Brain pericyte (primary cell): ENCODE data around the gene HDC.

ENCODE experiments used
- DNase-seq: peaks from one replicate; pipeline ENCODE4 v3.0.0-alpha.2; 2012; ENCODE audit warnings: low read depth, low spot score

The HDC gene

GRCh38 chr15:50256188-50257041 lies 9.1 kb downstream of the HDC start:
- no peak for DNase-seq

- no peak for DNase-seq
These were observed 13.0 kb downstream of the HDC start for GRCh38 chr15:50252556-50252955.

- no peak for DNase-seq
These were observed 13.8 kb downstream of the HDC start for GRCh38 chr15:50251638-50252182.

GRCh38 chr15:50250760-50251394 lies 14.6 kb downstream of the HDC start:
- no peak for DNase-seq

GRCh38 chr15:50249704-50250103 lies 15.8 kb downstream of the HDC start:
- no peak for DNase-seq

GRCh38 chr15:50248994-50249582 lies 16.4 kb downstream of the HDC start:
- DNase-seq = no peak

- no peak for DNase-seq
These were observed 17.5 kb downstream of the HDC start for GRCh38 chr15:50247819-50248655.

GRCh38 chr15:50246631-50247030 lies 18.9 kb downstream of the HDC start:
- DNase-seq = no peak

GRCh38 chr15:50244959-50245624 lies 20.4 kb downstream of the HDC start:
- no peak for DNase-seq

- no peak for DNase-seq
These were observed 21.4 kb downstream of the HDC start for GRCh38 chr15:50244153-50244552.

GRCh38 chr15:50241684-50242450 lies 23.7 kb downstream of the HDC start:
- DNase-seq = no peak

GRCh38 chr15:50238255-50238654 lies 27.3 kb downstream of the HDC start:
- DNase-seq = no peak

GRCh38 chr15:50236433-50236832 lies 29.1 kb downstream of the HDC start:
- DNase-seq = no peak

- DNase-seq = no peak
These were observed 29.7 kb downstream of the HDC start for GRCh38 chr15:50235794-50236193.

- no peak for DNase-seq
These were observed 30.8 kb downstream of the HDC start for GRCh38 chr15:50234764-50235163.

- DNase-seq = no peak
These were observed 32.3 kb downstream of the HDC start for GRCh38 chr15:50233192-50233736.

- DNase-seq = no peak
These were observed 32.7 kb downstream of the HDC start for GRCh38 chr15:50232791-50233190.

GRCh38 chr15:50231761-50232160 lies 33.8 kb downstream of the HDC start:
- DNase-seq = no peak

GRCh38 chr15:50229336-50229735 lies 36.2 kb downstream of the HDC start:
- no peak for DNase-seq

GRCh38 chr15:50228866-50229265 lies 36.7 kb downstream of the HDC start:
- no peak for DNase-seq
